H1 (cell line): ENCODE measurements around the gene C1orf116. TPM values are rescaled to one million over a fixed set of nuclear protein-coding genes. Genes with fewer than 3 reads are reported as not detected.

ENCODE experiments used
- CTCF ChIA-PET: fragments of 300-600 bp; sonication (Branson Sonifier 250); formaldehyde crosslinking; loops from one replicate; lab custom pipeline; 2021; ENCODE audit not compliant: partially characterized antibody; lab: Charles Lee
- POLR2A ChIA-PET: fragments of 300-600 bp; sonication (Branson Sonifier 250); formaldehyde crosslinking; loops from one replicate; lab custom pipeline; 2021; ENCODE audit warnings: inconsistent platforms; ENCODE audit not compliant: partially characterized antibody; lab: Charles Lee
- DNase-seq, 2 experiments: peaks; one replicate each; pipeline versions ENCODE4 v3.0.0 to v3.0.0-alpha.2; 2010 to 2022; ENCODE audit warnings: low spot score in 2 of 2, low read depth in 1 of 2, mixed read lengths in 1 of 2
- FAIRE-seq: peaks from 2 replicates; lab custom pipeline; 2011; peaks lifted over from hg19 to GRCh38; lab: Jason Lieb, UNC
- H2AFZ ChIP-seq: 2 replicates; pipeline ENCODE4 v1.8.1; 2012; ENCODE audit warnings: low read length, inconsistent platforms
- H2AK5ac ChIP-seq: 2 replicates; pipeline ENCODE4 v1.6.1; 2013; ENCODE audit warnings: low read depth, low read length
- H2BK120ac ChIP-seq: replicated peaks from 2 replicates; pipeline ENCODE3; 2013; ENCODE audit warnings: low read depth, low read length, inconsistent platforms
- H2BK12ac ChIP-seq: 2 replicates; pipeline ENCODE4 v1.6.1; 2013; ENCODE audit warnings: low read depth, low read length
- H2BK15ac ChIP-seq: 2 replicates; pipeline ENCODE4 v1.6.1; 2013; ENCODE audit warnings: low read length
- H2BK20ac ChIP-seq: 2 replicates; pipeline ENCODE4 v1.6.1; 2013; ENCODE audit warnings: low read length
- H2BK5ac ChIP-seq: 2 replicates; pipeline ENCODE4 v1.6.1; 2013; ENCODE audit warnings: low read depth, low read length
- H3K14ac ChIP-seq: 2 replicates; pipeline ENCODE4 v1.6.1; 2013; ENCODE audit warnings: inconsistent platforms; ENCODE audit not compliant: insufficient read length
- H3K18ac ChIP-seq: 2 replicates; pipeline ENCODE4 v1.6.1; 2013; ENCODE audit warnings: low read length; ENCODE audit errors: extremely low read depth
- H3K23ac ChIP-seq: 2 replicates; pipeline ENCODE4 v1.6.1; 2013; ENCODE audit warnings: inconsistent platforms; ENCODE audit not compliant: insufficient read length
- H3K23me2 ChIP-seq: 2 replicates; pipeline ENCODE4 v1.6.1; 2013; ENCODE audit warnings: low read depth, low read length
- H3K27ac ChIP-seq: 2 replicates; pipeline ENCODE4 v1.6.1; 2011; ENCODE audit warnings: low read depth, low read length, inconsistent platforms
- H3K27me3 ChIP-seq, 4 experiments: replicated peaks in 1 of 4; 1 replicate in 1 of 4; 2 replicates in 3 of 4; pipeline versions ENCODE4 v1.6.1 to v1.8.1; 2011 to 2013; ENCODE audit warnings: low read length in 3 of 4, mild to moderate bottlenecking in 3 of 4, inconsistent platforms in 2 of 4, mixed read lengths in 2 of 4, moderate library complexity in 1 of 4; ENCODE audit not compliant: control insufficient read depth in 3 of 4, insufficient read depth in 3 of 4; ENCODE audit errors: extremely low read depth in 1 of 4
- H3K36me3 ChIP-seq, 4 experiments: 2 replicates each; pipeline versions ENCODE4 v1.6.1 to v1.8.1; 2011 to 2013; ENCODE audit warnings: mild to moderate bottlenecking in 4 of 4, low read length in 3 of 4, moderate library complexity in 2 of 4, control low read depth in 1 of 4, inconsistent platforms in 1 of 4; ENCODE audit not compliant: insufficient read depth in 4 of 4, control insufficient read depth in 2 of 4
- H3K4ac ChIP-seq: replicated peaks from 2 replicates; pipeline ENCODE3; 2013; ENCODE audit warnings: low read length, low read depth, mixed read lengths, inconsistent platforms; ENCODE audit not compliant: insufficient read length
- H3K4me1 ChIP-seq, 4 experiments: replicated peaks in 1 of 4; 1 replicate in 1 of 4; 2 replicates in 3 of 4; pipeline versions ENCODE4 v1.6.1 to v1.8.1; 2011 to 2013; ENCODE audit warnings: low read length in 3 of 4, inconsistent platforms in 2 of 4, mixed read lengths in 1 of 4; ENCODE audit not compliant: insufficient read depth in 4 of 4, control insufficient read depth in 3 of 4
- H3K4me2 ChIP-seq, 2 experiments: 2 replicates each; pipeline versions ENCODE4 v1.6.1 to v1.8.1; 2011 to 2013; ENCODE audit warnings: low read depth in 2 of 2, low read length in 2 of 2, control low read depth in 1 of 2, inconsistent platforms in 1 of 2, mild to moderate bottlenecking in 1 of 2; ENCODE audit not compliant: insufficient read depth in 1 of 2
- H3K4me3 ChIP-seq, 4 experiments: fragments of 200-600, 300-600 bp in 1 of 4; sonication (generic), shearing (Covaris generic), sonication (Bioruptor Twin) in 1 of 4; 2 replicates each; pipeline versions ENCODE4 v1.5.1 to v1.8.1; 2011 to 2016; ENCODE audit warnings: low read length in 4 of 4, low read depth in 3 of 4, control low read depth in 2 of 4, inconsistent platforms in 2 of 4, mild to moderate bottlenecking in 2 of 4, mixed read lengths in 1 of 4, moderate library complexity in 1 of 4; ENCODE audit not compliant: insufficient read depth in 2 of 4; ENCODE audit errors: extremely low read depth in 1 of 4
- H3K56ac ChIP-seq: replicated peaks from 2 replicates; pipeline ENCODE3; 2013; ENCODE audit warnings: low read depth, mild to moderate bottlenecking, mixed read lengths, low read length, inconsistent platforms; ENCODE audit not compliant: insufficient read length
- H3K79me1 ChIP-seq: 2 replicates; pipeline ENCODE4 v1.6.1; 2013; ENCODE audit warnings: low read depth, low read length, control low read depth
- H3K79me2 ChIP-seq, 2 experiments: 2 replicates each; pipeline versions ENCODE4 v1.6.1 to v1.8.1; 2012 to 2013; ENCODE audit warnings: low read length in 2 of 2, mild to moderate bottlenecking in 2 of 2, inconsistent platforms in 1 of 2; ENCODE audit not compliant: insufficient read depth in 2 of 2, control insufficient read depth in 1 of 2
- H3K9ac ChIP-seq, 4 experiments: replicated peaks in 1 of 4; 1 replicate in 1 of 4; 2 replicates in 3 of 4; pipeline versions ENCODE4 v1.6.1 to v1.8.1; 2011 to 2013; ENCODE audit warnings: low read depth in 3 of 4, low read length in 3 of 4, control low read depth in 2 of 4, mild to moderate bottlenecking in 2 of 4, moderate library complexity in 2 of 4, inconsistent platforms in 1 of 4; ENCODE audit errors: extremely low read depth in 1 of 4
- H3K9me3 ChIP-seq, 2 experiments: 2 replicates each; pipeline versions ENCODE4 v1.6.1 to v1.8.1; 2012 to 2013; ENCODE audit warnings: mild to moderate bottlenecking in 2 of 2, moderate library complexity in 2 of 2, control low read depth in 1 of 2, inconsistent platforms in 1 of 2, low read depth in 1 of 2, low read length in 1 of 2, mixed read lengths in 1 of 2; ENCODE audit not compliant: insufficient read depth in 2 of 2
- H4K20me1 ChIP-seq, 2 experiments: replicated peaks in 1 of 2; 2 replicates each; pipeline versions ENCODE3 to v1.8.1; 2011 to 2013; ENCODE audit warnings: inconsistent platforms in 2 of 2, low read length in 2 of 2, mild to moderate bottlenecking in 1 of 2; ENCODE audit not compliant: insufficient read depth in 2 of 2, control insufficient read depth in 1 of 2
- H4K5ac ChIP-seq: 2 replicates; pipeline ENCODE4 v1.6.1; 2013; ENCODE audit warnings: low read length, low read depth, mixed read lengths, inconsistent platforms; ENCODE audit not compliant: insufficient read length
- H4K8ac ChIP-seq: 2 replicates; pipeline ENCODE4 v1.8.0; 2013; ENCODE audit warnings: mild to moderate bottlenecking, moderate library complexity, low read length, inconsistent platforms; ENCODE audit not compliant: insufficient read depth; ENCODE audit errors: extremely low read depth
- H4K91ac ChIP-seq: replicated peaks from 2 replicates; pipeline ENCODE3; 2013; ENCODE audit warnings: low read length, mixed read lengths, inconsistent platforms; ENCODE audit not compliant: insufficient read length
- BRCA1 ChIP-seq: IDR thresholded peaks from 2 replicates; pipeline ENCODE4 v1.6.1; 2012; ENCODE audit warnings: low read depth, low read length, improper control_type of control experiment
- CHD1 ChIP-seq: IDR thresholded peaks from 2 replicates; pipeline ENCODE4 v1.6.1; 2012; ENCODE audit warnings: low read depth, low read length, improper control_type of control experiment
- CHD2 ChIP-seq: IDR thresholded peaks from 2 replicates; pipeline ENCODE4 v1.6.1; 2012; ENCODE audit warnings: low read length, improper control_type of control experiment
- CTBP2 ChIP-seq: IDR thresholded peaks from 2 replicates; pipeline ENCODE4 v1.7.0; 2011; ENCODE audit warnings: borderline replicate concordance, mild to moderate bottlenecking, moderate library complexity, mixed read lengths, low read length; ENCODE audit not compliant: insufficient read depth, insufficient read length
- GABPA ChIP-seq: IDR thresholded peaks from 2 replicates; pipeline ENCODE4 v1.6.1; 2011; ENCODE audit warnings: mild to moderate bottlenecking, low read length, moderate library complexity, borderline replicate concordance; ENCODE audit not compliant: insufficient read depth
- HDAC2 ChIP-seq, 2 experiments: fragments of 300-600 bp in 1 of 2; sonication (generic) in 1 of 2; IDR thresholded peaks; 2 replicates each; pipeline ENCODE4 v1.6.1; 2011 to 2012; ENCODE audit warnings: low read depth in 2 of 2, low read length in 2 of 2, mild to moderate bottlenecking in 2 of 2, moderate library complexity in 2 of 2, borderline replicate concordance in 1 of 2, inconsistent platforms in 1 of 2
- RNF2 ChIP-seq: fragments of 200-900, 300-1000 bp; sonication (generic); IDR thresholded peaks from 2 replicates; pipeline ENCODE4 v1.7.1; 2016; ENCODE audit warnings: borderline replicate concordance, low read depth, mild to moderate bottlenecking, antibody characterized with exemption, low read length; ENCODE audit not compliant: poor library complexity, severe bottlenecking; ENCODE audit errors: missing control alignments
- SIRT6 ChIP-seq: IDR thresholded peaks from one replicate; pipeline ENCODE4 v1.7.1; 2012; ENCODE audit warnings: low read length, inconsistent platforms
- SP4 ChIP-seq: IDR thresholded peaks from 2 replicates; pipeline ENCODE4 v1.6.1; 2012; ENCODE audit warnings: low read length, inconsistent platforms
- SUZ12 ChIP-seq: fragments of 200-600 bp; sonication (generic); IDR thresholded peaks from 2 replicates; pipeline ENCODE4 v1.6.1; 2012; ENCODE audit warnings: mild to moderate bottlenecking, inconsistent platforms, low read length, moderate library complexity, mixed read lengths
- YY1 ChIP-seq: IDR thresholded peaks from 2 replicates; pipeline ENCODE4 v1.6.1; 2011; ENCODE audit warnings: low read depth, mild to moderate bottlenecking, low read length
- WGBS, 2 experiments: shearing (Covaris generic) in 1 of 2; methylation state at CpG; one replicate each; pipeline versions ENCODE4 v1.1.6 to v1.1.7; 2013 to 2015; ENCODE audit warnings: low lambda C conversion rate in 2 of 2, mixed read lengths in 2 of 2, inconsistent platforms in 1 of 2, low coverage in 1 of 2, missing lambda C conversion rate in 1 of 2; ENCODE audit not compliant: insufficient replicate concordance in 2 of 2, insufficient coverage in 1 of 2, insufficient read length in 1 of 2; ENCODE audit errors: extremely low coverage in 1 of 2, missing lambda C conversion rate in 1 of 2; 5-methylcytosine and 5-hydroxymethylcytosine counted together
- polyA plus RNA-seq, 7 experiments: library from polyadenylated mRNA; depleted of rRNA in 3 of 7; stranded (reverse) in 5 of 7; unstranded in 2 of 7; fragments of >200 nt in 5 of 7; fragments of 200-250 nt in 2 of 7; gene quantifications; 1 replicate in 5 of 7; 2 replicates in 1 of 7; 4 replicates in 1 of 7; pipeline versions ENCODE4 v1.2.1 to v1.2.3, GENCODE V29; 2011 to 2013; ENCODE audit warnings: missing spikeins in 2 of 7, mixed read lengths in 2 of 7
- total RNA-seq: library from RNA; stranded (reverse); fragmentation: NEBNext Ultra II Directional; extraction: Animal tissue kit (Norgen Biotek cat#: 25700); gene quantifications from 2 replicates; pipeline ENCODE4 v1.2.1, GENCODE V29; 2021
- TF ChIP-seq, protein P1 (sequence below): IDR thresholded peaks from 2 replicates; pipeline ENCODE4 v1.6.1; 2011; ENCODE audit warnings: low read length, improper control_type of control experiment

Gene C1orf116
- total and polyA plus RNA-seq, 2 of the 8 experiments (the other 6 are each of a cell fraction or from before 2014, with no cell fraction given): 2.2 to 3.9 TPM

DNA sequence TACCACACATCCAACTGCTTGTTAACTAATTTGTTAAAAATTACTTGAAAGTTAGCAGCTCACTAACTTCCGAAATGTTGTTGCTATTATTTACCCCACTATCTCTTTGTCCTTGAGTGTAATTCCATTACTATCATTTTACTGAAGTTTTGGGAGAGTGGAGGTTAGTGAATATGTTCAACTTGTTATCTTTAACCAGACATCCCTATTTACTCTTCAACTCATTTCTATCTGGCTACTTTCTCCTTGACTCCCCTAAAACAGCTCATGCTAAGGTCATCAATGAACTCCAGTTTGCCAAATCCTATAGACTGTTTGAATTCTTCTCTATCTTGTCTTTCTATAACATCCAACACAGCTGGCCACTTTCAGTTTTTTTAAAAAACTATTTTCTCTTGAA lies 4.3 kb upstream of the C1orf116 start:
- Histone ChIP-seq H3K9ac (no peak overlapping the region), H4K20me1 (no peaks in the 10 kb centered on the region), H2AK5ac (no peak overlapping the region), H3K56ac (no peak overlapping the region), H3K79me2 (no peaks in the 10 kb centered on the region), H3K4ac (no peak overlapping the region), H3K36me3 (no peaks in the 10 kb centered on the region), H3K4me1 (peaks cover 4 to 9% (median 5%) of the 10 kb centered on the region in 4 experiments; a peak in 6 of 7 replicates), H2AFZ (no peak overlapping the region), H3K18ac (no peak overlapping the region), H3K4me2 (no peak overlapping the region), H4K8ac (no peak overlapping the region), H3K27me3 (no peaks in the 10 kb centered on the region), H4K5ac (no peak overlapping the region), H3K9me3 (no peaks in the 10 kb centered on the region), H2BK12ac (no peak overlapping the region), H3K79me1 (no peaks in the 10 kb centered on the region), H3K23me2 (no peaks in the 10 kb centered on the region), H2BK5ac (no peak overlapping the region), H3K14ac (no peak overlapping the region), H3K23ac (no peak overlapping the region), H4K91ac (no peak overlapping the region), H2BK120ac (no peak overlapping the region), H3K4me3 (no peak overlapping the region), H3K27ac (no peak overlapping the region), H2BK15ac (no peak overlapping the region), H2BK20ac (no peak overlapping the region)
- TF ChIP-seq SIRT6: no peak
- TF ChIP-seq BRCA1: no peak
- no peak for TF ChIP-seq CHD2
- TF ChIP-seq GABPA: no peak
- TF ChIP-seq SP4: no peak
- TF ChIP-seq CHD1: no peak
- TF ChIP-seq, protein P1, sequence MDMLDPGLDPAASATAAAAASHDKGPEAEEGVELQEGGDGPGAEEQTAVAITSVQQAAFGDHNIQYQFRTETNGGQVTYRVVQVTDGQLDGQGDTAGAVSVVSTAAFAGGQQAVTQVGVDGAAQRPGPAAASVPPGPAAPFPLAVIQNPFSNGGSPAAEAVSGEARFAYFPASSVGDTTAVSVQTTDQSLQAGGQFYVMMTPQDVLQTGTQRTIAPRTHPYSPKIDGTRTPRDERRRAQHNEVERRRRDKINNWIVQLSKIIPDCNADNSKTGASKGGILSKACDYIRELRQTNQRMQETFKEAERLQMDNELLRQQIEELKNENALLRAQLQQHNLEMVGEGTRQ: no peak
- TF ChIP-seq SUZ12: no peak
- TF ChIP-seq YY1: no peak
- TF ChIP-seq RNF2: no peak
- TF ChIP-seq HDAC2 (IDR thresholded peaks at IDR 0.05; ENCODE audit: borderline replicate concordance in 1 of 2, low read depth in 2 of 2, low read length in 2 of 2): no peak
- TF ChIP-seq CTBP2: no peak
- no peak for DNase-seq
- FAIRE-seq: no peak
- 90% methylated on average over 1 of the region's 1 CpG; no CpG with 5 or more reads in 1 of the 2 experiments for WGBS, 2 experiments
- POLR2A ChIA-PET: no interaction called here
- CTCF ChIA-PET: interaction anchor here (1.2 to 2.1 kb wide), 3 partner anchors 8 to 28 kb away, joined by 3 to 8 read pairs (median 4); no protein-coding TSS in a partner anchor
